Adrenal gland (tissue), 12 donors: ENCODE data around the gene TNNT3. TPM values are rescaled to one million over a fixed set of nuclear protein-coding genes. Genes with fewer than 3 reads are reported as not detected.
A peak's percentile ranks its signal among the peaks of the same experiment; 100 is the strongest.

Experiments used
- DNase-seq, 7 donors: peaks; one replicate each; pipeline ENCODE4 v3.0.0-alpha.2; 2019 to 2020
- H3K27ac ChIP-seq, 5 donors: fragments of 200-600 bp; sonication (generic) in 4 of 5; 1 replicate in 3 of 5; 2 replicates in 2 of 5; pipeline versions ENCODE4 v1.5.1 to v1.8.0; 2016 to 2020; ENCODE audit warnings: mild to moderate bottlenecking in 1 of 5
- H3K27me3 ChIP-seq: fragments of 200-600 bp; 2 replicates; pipeline ENCODE4 v1.8.0; 2021
- H3K36me3 ChIP-seq, 2 donors: fragments of 200-600 bp; replicated peaks in 1 of 2; 1 replicate in 1 of 2; 2 replicates in 1 of 2; pipeline versions ENCODE4 v1.5.1 to v1.8.0; 2018 to 2022
- H3K4me1 ChIP-seq, 2 donors: fragments of 200-600 bp; replicated peaks in 1 of 2; 1 replicate in 1 of 2; 2 replicates in 1 of 2; pipeline versions ENCODE4 v1.5.1 to v1.8.0; 2018 to 2021
- H3K4me3 ChIP-seq, 4 donors: fragments of 200-600 bp; sonication (generic) in 3 of 4; one replicate each; pipeline ENCODE4 v1.5.1; 2016 to 2018
- H3K9me3 ChIP-seq, 3 donors: fragments of 200-600 bp; sonication (generic) in 1 of 3; replicated peaks in 1 of 3; 1 replicate in 2 of 3; 2 replicates in 1 of 3; pipeline versions ENCODE4 v1.5.1 to v1.8.0; 2016 to 2021
- CTCF ChIP-seq, 6 experiments: fragments of 450-650 bp in 4 of 6; fragments of 200-600 bp in 2 of 6; sonication (generic) in 1 of 6; IDR thresholded peaks; 1 replicate in 5 of 6; 2 replicates in 1 of 6; pipeline versions ENCODE4 v1.5.1 to v1.8.0; 2016 to 2021; ENCODE audit warnings: antibody characterized with exemption in 6 of 6, mild to moderate bottlenecking in 2 of 6, moderate library complexity in 1 of 6
- POLR2A ChIP-seq, 2 donors: fragments of 450-650 bp; IDR thresholded peaks; one replicate each; pipeline ENCODE4 v1.6.1; 2017; ENCODE audit warnings: antibody characterized with exemption in 2 of 2, mild to moderate bottlenecking in 2 of 2, moderate library complexity in 1 of 2
- WGBS, 4 donors: extraction: QIAGEN DNeasy Blood & Tissue Kit in 2 of 4; methylation state at CpG; one replicate each; pipeline versions ENCODE4 v1.1.5 to v1.1.7; 2013 to 2017; 5-methylcytosine and 5-hydroxymethylcytosine counted together
- intact Hi-C, 2 donors: fragments of 100-400 bp; cut with DNase I; formaldehyde crosslinking; loops; one replicate each; pipeline versions ENCODE4 v1.14.1 to v1.15.0; 2022 to 2023
- polyA plus RNA-seq, 3 donors: library from polyadenylated mRNA; stranded (reverse); fragments of 200-250 nt in 2 of 3; fragments of 350-450 nt in 1 of 3; fragmentation: Illumina TruSeq in 1 of 3; extraction: RNeasy Lipid Tissue Mini Kit (QIAGEN cat#74804) in 1 of 3; gene quantifications; one replicate each; pipeline ENCODE4 v1.2.3, GENCODE V29; 2013 to 2014
- total RNA-seq, 9 donors: library from RNA; depleted of rRNA in 4 of 9; stranded (reverse); fragments of >200 nt in 4 of 9; fragments of 120-200 nt in 1 of 9; fragmentation: NEBNext Ultra II Directional in 1 of 9; extraction: Animal tissue kit (Norgen Biotek cat#: 25700) in 1 of 9; gene quantifications; one replicate each; pipeline versions ENCODE4 v1.1.0 to v1.2.4, GENCODE V29; 2013 to 2023
- donor health status: healthy with polysubstance abuse.
- donor health status: Bipolar disorder and iron deficiency.
- donor health status: DM: yes; HTN: yes; CAD: no.
- donor health status: DM: no; HTN: no; CAD: no.
- donor health status: DM: no; HTN: no; CAD: no.
- donor health status: DM: yes; HTN: yes; CAD: no.

Gene TNNT3
- total and polyA plus RNA-seq, 12 donors, result 0.81 to 12.2 (median 5.4) TPM; not detected in 1

GRCh38 chr11:1916132-1916985 lies 3.1 kb upstream of the TNNT3 start:
- peak in 6 of 7 donors; percentile 50 to 60 (median 54) for DNase-seq
- H3K36me3 ChIP-seq, result no peaks in the 10 kb centered on the region
- 19 to 60% (median 54%) methylated on average over 6 to 14 of the region's 14 CpGs for WGBS, 4 donors
- peak overlapping the region in 3 of 5 donors; percentile 48 to 71 (median 54) for H3K27ac ChIP-seq
- intact Hi-C loops, result loop anchor here (1.0 to 5.0 kb wide), 3 partner anchors 23 to 34 kb away; no protein-coding TSS in a partner anchor
- TF ChIP-seq CTCF (IDR thresholded peaks at IDR 0.05), result no peak
- TF ChIP-seq POLR2A (IDR thresholded peaks at IDR 0.05), result peak in 1 of 2 donors; percentile 18
- H3K4me1 ChIP-seq, result peaks cover 3% of the 10 kb centered on the region in 2 donors
- no peaks in the 10 kb centered on the region for H3K9me3 ChIP-seq
- H3K27me3 ChIP-seq, result no peaks in the 10 kb centered on the region
- no peak overlapping the region for H3K4me3 ChIP-seq

- Histone ChIP-seq H3K27ac (peak overlapping the region in 3 of 5 donors; percentile 48 to 71 (median 54)), H3K4me1 (peaks cover 3% of the 10 kb centered on the region in 2 donors), H3K36me3 (no peaks in the 10 kb centered on the region), H3K4me3 (no peak overlapping the region), H3K27me3 (no peaks in the 10 kb centered on the region), H3K9me3 (no peaks in the 10 kb centered on the region)
- peak in 1 of 2 donors; percentile 9 for TF ChIP-seq POLR2A (IDR thresholded peaks at IDR 0.05)
- no peak for TF ChIP-seq CTCF (IDR thresholded peaks at IDR 0.05)
- DNase-seq, result peak in 3 of 7 donors; percentile 54 to 58 (median 57)
- intact Hi-C loops, result loop anchor here (1.0 to 5.0 kb wide), 3 partner anchors 24 to 35 kb away; no protein-coding TSS in a partner anchor
- 35 to 48% (median 47%) methylated on average over 4 to 8 of the region's 8 CpGs; no CpG with 5 or more reads in 1 of the 4 donors for WGBS, 4 donors
These were observed 2.4 kb upstream of the TNNT3 start for GRCh38 chr11:1916986-1917522.

DNA sequence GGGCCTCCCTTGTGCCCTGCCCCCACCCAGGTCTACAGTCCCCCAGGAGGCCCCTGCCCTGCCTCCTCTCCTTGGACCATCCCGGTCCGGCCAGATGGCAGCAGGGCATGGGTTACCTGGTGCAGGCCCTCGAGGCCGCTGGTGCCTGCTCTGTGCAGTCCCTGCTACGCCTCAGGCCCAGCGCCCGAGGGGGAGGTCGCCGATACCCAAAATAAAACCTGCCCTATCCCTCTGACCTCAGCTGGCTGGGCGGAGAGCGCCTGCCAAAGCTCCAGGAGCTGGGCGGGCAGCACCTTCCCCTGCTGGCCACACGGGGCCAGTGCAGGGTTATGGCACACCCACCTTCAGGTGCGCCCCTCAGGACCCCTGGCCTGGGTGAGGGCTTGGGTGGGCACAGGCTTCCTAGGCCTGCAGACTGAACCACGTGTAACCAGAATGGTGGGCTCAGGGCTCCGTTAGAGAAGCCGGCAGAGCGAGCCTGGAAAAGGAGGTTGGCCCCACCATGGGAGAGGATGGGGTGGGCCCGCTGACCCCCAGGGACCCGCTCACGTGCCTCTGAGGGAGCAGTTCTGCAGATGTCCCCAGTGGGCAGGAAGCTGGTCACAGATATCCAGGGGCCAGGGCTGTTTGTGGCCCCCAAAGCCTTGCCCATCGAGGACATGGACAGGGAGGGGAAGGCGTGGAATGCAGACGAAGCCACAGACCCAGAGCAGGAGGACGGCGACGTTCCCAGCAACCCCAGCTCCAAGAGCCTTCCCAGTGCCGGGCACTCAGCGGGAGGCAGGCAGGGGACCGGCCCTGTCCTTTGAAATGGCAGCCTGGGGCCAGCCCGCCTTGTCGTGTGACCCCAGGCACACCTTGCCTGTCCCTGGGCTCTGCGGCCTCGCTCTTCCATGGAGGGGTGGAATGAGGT lies 1.7 kb upstream of the TNNT3 start:
- Histone ChIP-seq H3K4me1 (peaks cover 0 to 3% of the 10 kb centered on the region in 2 donors), H3K9me3 (no peaks in the 10 kb centered on the region), H3K27ac (peak overlapping the region in 2 of 5 donors; percentile 48 to 71), H3K27me3 (no peaks in the 10 kb centered on the region), H3K36me3 (no peaks in the 10 kb centered on the region), H3K4me3 (no peak overlapping the region)
- WGBS, 4 donors, result 56 to 62% (median 60%) methylated on average over 21 to 34 of the region's 34 CpGs; no CpG with 5 or more reads in 1 of the 4 donors
- peak; percentile 60 to 71 (median 66) for DNase-seq
- intact Hi-C loops, result loop anchor here in 1 of 2 donors (5.0 kb wide), 1 partner anchor 35 kb away; no protein-coding TSS in a partner anchor
- TF ChIP-seq POLR2A (IDR thresholded peaks at IDR 0.05), result no peak
- peak; percentile 59 to 88 (median 78) for TF ChIP-seq CTCF (IDR thresholded peaks at IDR 0.05)
